Measurements from ENCODE around the gene FGF12. TPM values are rescaled to one million over a fixed set of nuclear protein-coding genes. Genes with fewer than 3 reads are reported as not detected.
"Not testable (repeated sequence)": the region's sequence is repeated elsewhere in the genome, so short reads cannot be mapped to it uniquely, and the experiment has no call there.

FGF12 gene
- total RNA-seq (2014; rRNA removed; shearing (Covaris generic)): not detected in 2 replicates

DNA sequence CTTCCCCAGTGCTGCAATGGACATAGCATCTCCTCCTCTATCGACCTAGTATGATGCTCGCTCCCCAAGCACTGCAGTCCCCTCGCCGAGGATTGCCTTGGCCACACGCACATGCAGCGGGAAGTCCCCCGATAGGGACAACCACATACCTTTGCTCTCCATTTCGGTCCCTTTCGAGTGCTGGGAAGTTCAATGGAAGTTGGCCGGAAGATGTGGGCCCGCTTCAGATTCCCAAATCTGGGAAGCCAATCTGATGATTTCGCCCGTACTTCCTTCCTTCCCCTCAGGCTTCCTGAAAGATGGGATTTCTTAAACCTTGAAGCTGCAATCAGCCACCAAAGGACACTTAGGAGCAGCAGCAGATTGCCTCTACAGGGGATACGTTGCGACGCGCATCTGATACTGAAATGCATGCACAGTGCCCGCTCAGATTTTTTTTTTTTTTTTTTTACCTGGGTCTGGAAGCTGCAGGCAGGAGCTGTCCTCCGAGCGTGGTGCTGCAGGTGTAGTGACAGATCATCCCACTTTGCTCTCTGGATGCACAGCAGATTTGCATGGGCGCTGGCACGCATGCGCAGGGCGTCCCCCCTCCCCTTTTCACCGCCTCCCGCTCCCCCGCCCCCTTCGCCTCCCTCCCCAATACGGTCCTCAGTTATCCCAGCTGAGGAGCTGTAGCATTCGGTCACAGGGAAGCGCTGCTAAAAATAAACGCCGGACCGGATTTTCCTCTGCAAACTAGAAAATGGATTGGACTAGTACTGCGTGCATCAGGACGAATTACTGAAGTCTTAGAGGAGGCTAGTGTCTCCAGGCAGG lies at the start of gene FGF12:
Gene FGF12 (minus strand): TSS at position 510 of the 816 bp plus-strand sequence.
- no peaks in the 10 kb centered on the region for H3K4me1 ChIP-seq (replicated peaks)
- no peaks in the 10 kb centered on the region for H3K36me3 ChIP-seq
- no peaks in the 10 kb centered on the region for H3K9me3 ChIP-seq (replicated peaks)
- H3K27me3 ChIP-seq (replicated peaks): no peaks in the 10 kb centered on the region; the same call in 1 of the 2 replicates
- DNase-seq (ENCODE audit: low read depth in 1 of 2, low spot score in 2 of 2): peak in 1 of 2 experiments; percentile 1
- no peak within 1 kb of the TSS for H3K4me3 ChIP-seq
- no peak within 1 kb of the TSS for H3K27ac ChIP-seq

DNA sequence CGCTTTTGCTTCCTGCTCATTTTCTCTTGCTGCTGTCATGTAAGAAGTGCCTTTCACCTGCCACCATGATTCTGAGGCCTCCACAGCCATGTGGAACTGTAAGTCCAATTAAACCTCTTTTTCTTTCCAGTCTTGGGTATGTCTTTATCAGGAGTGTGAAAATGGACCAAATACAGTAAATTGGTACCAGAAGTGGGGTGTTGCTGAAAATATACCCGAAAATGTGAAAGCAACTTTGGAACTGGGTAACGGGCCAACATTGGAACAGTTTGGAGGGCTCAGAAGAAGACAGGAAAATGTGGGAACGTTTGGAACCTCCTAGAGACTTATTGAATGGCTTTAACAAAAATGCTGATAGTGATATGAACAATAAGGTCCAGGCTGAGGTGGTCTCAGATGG lies 47.0 kb upstream of the FGF12 start:
- not testable (repeated sequence) for H3K4me3 ChIP-seq; H3K27ac ChIP-seq; DNase-seq (ENCODE audit: low read depth in 1 of 2, low spot score in 2 of 2); H3K27me3 ChIP-seq (replicated peaks); H3K9me3 ChIP-seq (replicated peaks); H3K36me3 ChIP-seq; H3K4me1 ChIP-seq (replicated peaks)

DNA sequence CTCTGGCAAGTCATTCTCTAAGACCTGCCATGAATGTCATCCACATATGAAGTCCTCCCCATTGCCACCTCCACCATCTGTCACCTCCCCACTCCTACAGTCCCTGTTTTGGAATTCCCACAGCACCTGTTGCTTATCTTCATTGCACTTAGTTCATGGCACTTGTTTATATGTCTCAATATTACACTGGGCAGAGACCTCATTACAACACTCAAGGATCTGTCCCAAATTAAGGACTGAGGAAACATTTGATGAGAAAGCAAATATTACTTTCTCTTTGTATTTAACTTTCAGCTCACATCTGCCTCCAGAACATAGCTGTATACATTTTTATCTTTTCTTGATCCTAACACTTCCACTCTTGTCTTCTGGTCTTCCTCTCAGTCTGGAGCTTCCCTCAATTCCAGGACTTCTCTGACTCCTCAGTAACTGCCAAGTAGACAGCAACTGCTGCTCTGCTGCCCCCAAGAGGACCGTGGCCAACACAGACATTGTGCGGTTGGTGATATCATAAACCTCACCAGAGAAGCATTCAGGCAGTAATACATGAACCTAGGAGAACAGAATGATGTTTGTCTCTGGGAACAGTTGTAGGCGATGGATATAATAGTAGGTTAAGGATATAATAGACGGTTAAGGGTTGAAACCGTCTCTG lies 45.0 kb upstream of the FGF12 start:
- Histone ChIP-seq H3K27ac (no peak overlapping the region), H3K9me3 (replicated peaks) (no peaks in the 10 kb centered on the region)

GRCh38 chr3:192758654-192759053 lies 31.3 kb upstream of the FGF12 start:
- Histone ChIP-seq H3K36me3 (no peaks in the 10 kb centered on the region), H3K27me3 (replicated peaks) (no peaks in the 10 kb centered on the region; the same call in 1 of the 2 replicates), H3K9me3 (replicated peaks) (no peaks in the 10 kb centered on the region), H3K4me1 (replicated peaks) (no peaks in the 10 kb centered on the region), H3K27ac (no peak overlapping the region), H3K4me3 (no peak overlapping the region)
- no peak for DNase-seq (ENCODE audit: low read depth in 1 of 2, low spot score in 2 of 2)

More for the DNA sequence above, 45.0 kb upstream of the FGF12 start:
- no peaks in the 10 kb centered on the region for H3K27me3 ChIP-seq (replicated peaks)
- no peaks in the 10 kb centered on the region for H3K4me1 ChIP-seq (replicated peaks)
- no peaks in the 10 kb centered on the region for H3K36me3 ChIP-seq
- H3K4me3 ChIP-seq: no peak overlapping the region
- DNase-seq (ENCODE audit: low read depth in 1 of 2, low spot score in 2 of 2): peak in 1 of 2 experiments; percentile 5

- Histone ChIP-seq H3K36me3 (no peaks in the 10 kb centered on the region), H3K4me3 (no peak overlapping the region), H3K27ac (no peak overlapping the region), H3K27me3 (replicated peaks) (no peaks in the 10 kb centered on the region), H3K9me3 (replicated peaks) (no peaks in the 10 kb centered on the region), H3K4me1 (replicated peaks) (no peaks in the 10 kb centered on the region)
- no peak for DNase-seq (ENCODE audit: low read depth in 1 of 2, low spot score in 2 of 2)
Observed at GRCh38 chr3:192751148-192751547, 23.8 kb upstream of the FGF12 start.

DNA sequence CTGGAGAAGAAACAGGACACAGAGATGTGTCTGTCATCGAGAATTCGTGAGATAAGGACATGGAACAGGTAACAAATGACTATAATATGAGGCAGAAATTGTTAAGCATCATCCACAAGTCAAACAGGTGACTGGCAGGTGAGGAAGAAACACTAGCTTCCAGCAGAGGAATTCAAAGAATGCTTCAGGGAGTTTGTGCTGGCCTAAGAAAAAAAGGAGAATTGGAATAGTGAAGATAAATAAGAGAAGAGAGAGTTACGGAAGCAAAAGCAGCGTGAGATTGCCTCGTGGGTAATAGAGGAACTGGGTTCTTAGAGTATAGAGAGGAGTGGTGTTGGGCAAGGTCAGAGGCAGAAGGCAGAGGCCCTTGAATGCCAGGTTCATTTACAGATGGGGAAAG lies 22.9 kb upstream of the FGF12 start:
- H3K4me3 ChIP-seq: no peak overlapping the region
- DNase-seq (ENCODE audit: low read depth in 1 of 2, low spot score in 2 of 2): no peak
- no peaks in the 10 kb centered on the region for H3K36me3 ChIP-seq
- H3K27ac ChIP-seq: no peak overlapping the region
- H3K4me1 ChIP-seq (replicated peaks): no peaks in the 10 kb centered on the region
- no peaks in the 10 kb centered on the region for H3K9me3 ChIP-seq (replicated peaks)
- no peaks in the 10 kb centered on the region for H3K27me3 ChIP-seq (replicated peaks)

DNA sequence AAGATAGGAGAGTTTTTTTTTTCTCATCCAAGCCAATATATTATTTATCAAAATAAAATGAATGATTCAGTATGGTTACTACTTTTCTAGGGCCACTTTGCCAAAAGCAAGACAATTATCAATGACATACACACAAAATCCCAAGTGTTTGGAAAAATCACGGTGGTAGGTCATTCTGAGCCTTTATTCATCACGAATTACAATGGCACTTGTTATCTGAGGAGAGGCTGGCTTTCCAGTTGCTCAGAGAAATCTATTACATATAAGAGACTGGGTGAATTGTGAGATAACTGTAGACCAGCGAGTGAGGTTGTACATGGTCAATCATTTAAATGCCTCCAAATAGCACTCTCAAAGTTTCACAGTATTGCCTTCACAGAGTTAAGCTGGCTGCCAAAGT lies 20.4 kb upstream of the FGF12 start:
- Histone ChIP-seq H3K36me3 (no peaks in the 10 kb centered on the region), H3K27ac (no peak overlapping the region), H3K4me1 (replicated peaks) (no peaks in the 10 kb centered on the region), H3K9me3 (replicated peaks) (no peaks in the 10 kb centered on the region), H3K4me3 (no peak overlapping the region), H3K27me3 (replicated peaks) (no peaks in the 10 kb centered on the region)
- no peak for DNase-seq (ENCODE audit: low read depth in 1 of 2, low spot score in 2 of 2)

- Histone ChIP-seq H3K4me1 (replicated peaks) (no peaks in the 10 kb centered on the region), H3K4me3 (no peak overlapping the region), H3K9me3 (replicated peaks) (no peaks in the 10 kb centered on the region), H3K27me3 (replicated peaks) (no peaks in the 10 kb centered on the region), H3K27ac (no peak overlapping the region), H3K36me3 (no peaks in the 10 kb centered on the region)
- no peak for DNase-seq (ENCODE audit: low read depth in 1 of 2, low spot score in 2 of 2)
Observed at GRCh38 chr3:192747145-192747544, 19.8 kb upstream of the FGF12 start.

DNA sequence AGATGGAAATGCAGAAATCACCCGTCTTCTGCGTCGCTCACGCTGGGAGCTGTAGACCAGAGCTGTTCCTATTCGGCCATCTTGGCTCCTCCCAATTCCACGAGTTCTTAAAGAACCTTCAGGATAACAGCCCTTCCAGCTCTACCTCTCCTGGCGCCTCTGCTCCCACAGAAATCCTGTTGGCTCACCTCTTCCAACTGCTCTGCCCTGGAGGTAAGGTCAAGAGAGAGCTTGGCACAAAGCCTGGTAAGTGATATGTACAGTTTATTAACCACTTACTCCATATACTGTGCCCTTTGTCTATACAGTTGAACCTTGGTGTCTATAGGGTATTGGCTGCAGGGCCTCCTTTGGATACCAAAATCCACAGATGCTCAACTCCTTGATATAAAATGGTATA lies 17.8 kb upstream of the FGF12 start:
- no peaks in the 10 kb centered on the region for H3K36me3 ChIP-seq
- no peak overlapping the region for H3K27ac ChIP-seq
- H3K27me3 ChIP-seq (replicated peaks): no peaks in the 10 kb centered on the region
- no peak overlapping the region for H3K4me3 ChIP-seq
- no peak for DNase-seq (ENCODE audit: low read depth in 1 of 2, low spot score in 2 of 2)
- no peaks in the 10 kb centered on the region for H3K4me1 ChIP-seq (replicated peaks)
- H3K9me3 ChIP-seq (replicated peaks): no peaks in the 10 kb centered on the region

GRCh38 chr3:192744604-192745003 lies 17.3 kb upstream of the FGF12 start:
- H3K27me3 ChIP-seq (replicated peaks); H3K9me3 ChIP-seq (replicated peaks); H3K4me1 ChIP-seq (replicated peaks); H3K27ac ChIP-seq; DNase-seq (ENCODE audit: low read depth in 1 of 2, low spot score in 2 of 2); H3K4me3 ChIP-seq; H3K36me3 ChIP-seq: not testable (repeated sequence)

GRCh38 chr3:192737506-192737905 lies 10.2 kb upstream of the FGF12 start:
- Histone ChIP-seq H3K4me3 (no peak overlapping the region), H3K4me1 (replicated peaks) (no peaks in the 10 kb centered on the region), H3K27me3 (replicated peaks) (0 out of 2 replicates have a peak, but pooled peaks cover 2% of the 10 kb centered on the region), H3K36me3 (no peaks in the 10 kb centered on the region), H3K9me3 (replicated peaks) (peaks cover 2% of the 10 kb centered on the region; the same call in 1 of the 2 replicates), H3K27ac (no peak overlapping the region)
- DNase-seq (ENCODE audit: low read depth in 1 of 2, low spot score in 2 of 2): no peak

DNA sequence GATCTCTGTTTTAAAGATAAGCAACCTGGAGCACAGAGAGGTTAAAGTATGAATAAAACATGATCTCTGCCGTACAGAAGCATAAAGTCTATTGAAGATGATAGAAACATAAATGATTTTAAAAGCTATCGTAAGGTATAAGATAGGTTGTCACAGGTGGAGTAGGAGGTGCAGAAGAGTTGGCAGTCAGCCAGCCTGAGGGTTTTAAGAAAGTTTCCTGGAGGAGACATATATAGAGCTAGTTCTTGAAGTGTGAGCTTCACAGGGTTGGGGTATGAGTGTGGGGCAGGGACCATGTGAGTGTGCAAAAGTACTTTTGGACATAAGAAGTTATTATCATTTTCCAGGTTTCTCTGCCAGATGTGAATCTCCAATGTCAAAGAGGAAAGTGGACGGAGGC lies 3.9 kb upstream of the FGF12 start:
- Histone ChIP-seq H3K36me3 (no peaks in the 10 kb centered on the region), H3K27ac (no peak overlapping the region), H3K27me3 (replicated peaks) (peaks cover 2% of the 10 kb centered on the region; the same call in 1 of the 2 replicates), H3K4me3 (no peak overlapping the region), H3K9me3 (replicated peaks) (peaks cover 2% of the 10 kb centered on the region; the same call in 1 of the 2 replicates), H3K4me1 (replicated peaks) (no peaks in the 10 kb centered on the region)
- no peak for DNase-seq (ENCODE audit: low read depth in 1 of 2, low spot score in 2 of 2)

- no peaks in the 10 kb centered on the region; the same call in 1 of the 2 replicates for H3K27me3 ChIP-seq (replicated peaks)
- DNase-seq (ENCODE audit: low read depth in 1 of 2, low spot score in 2 of 2): no peak
Observed at GRCh38 chr3:192726385-192726784, 956 bp downstream of the FGF12 start.

DNA sequence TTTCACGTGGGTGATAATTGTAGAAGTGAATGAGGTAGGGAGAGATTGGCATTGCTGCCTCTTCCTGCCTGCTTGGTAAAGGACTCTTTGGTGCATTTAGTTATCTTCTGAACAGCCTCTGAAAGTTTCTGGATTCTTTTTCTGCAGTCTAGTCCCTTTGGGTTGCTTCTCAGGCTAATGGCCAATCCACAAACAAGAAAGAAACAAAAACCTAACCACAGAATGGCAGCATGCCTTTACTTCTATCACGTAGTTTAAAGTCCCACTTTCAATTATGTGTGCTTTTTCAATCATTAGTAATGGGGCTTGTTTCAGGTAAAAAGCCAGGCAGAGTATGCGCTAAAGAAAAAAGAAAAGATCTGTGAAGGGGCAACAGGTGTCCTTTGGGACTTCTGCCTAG lies 7.4 kb downstream of the FGF12 start:
- no peaks in the 10 kb centered on the region for H3K9me3 ChIP-seq (replicated peaks)
- H3K4me1 ChIP-seq (replicated peaks): no peaks in the 10 kb centered on the region
- no peak overlapping the region for H3K4me3 ChIP-seq
- DNase-seq (ENCODE audit: low read depth in 1 of 2, low spot score in 2 of 2): no peak
- no peaks in the 10 kb centered on the region for H3K36me3 ChIP-seq
- H3K27ac ChIP-seq: no peak overlapping the region
- no peaks in the 10 kb centered on the region for H3K27me3 ChIP-seq (replicated peaks)

More at GRCh38 chr3:192726385-192726784, 956 bp downstream of the FGF12 start:
- no peaks in the 10 kb centered on the region for H3K4me1 ChIP-seq (replicated peaks)
- H3K9me3 ChIP-seq (replicated peaks): no peaks in the 10 kb centered on the region
- no peaks in the 10 kb centered on the region for H3K36me3 ChIP-seq
- H3K4me3 ChIP-seq: no peak overlapping the region
- H3K27ac ChIP-seq: no peak overlapping the region
